ENCODE data around the gene WDR93.

- TF ChIP-seq PHF8 (IDR thresholded peaks at IDR 0.05; ENCODE audit: borderline replicate concordance, low read depth) (no peak), CBX8 (IDR thresholded peaks at IDR 0.05) (no peak), CTCF (IDR thresholded peaks at IDR 0.05) (no peak), RFX5 (IDR thresholded peaks at IDR 0.05) (no peak), POLR2A (IDR thresholded peaks at IDR 0.05; ENCODE audit: low read length) (no peak)
Observed at GRCh38 chr15:89743011-89743410, 52.4 kb downstream of the WDR93 start.

Measured in A549 (cell line).